Loucy (cell line): ENCODE results near the gene PDGFB.

ENCODE experiments used
- EZH2phosphoT487 ChIP-seq: fragments of 200-600 bp; IDR thresholded peaks from 2 replicates; pipeline ENCODE4 v1.6.1; 2018; ENCODE audit warnings: antibody characterized with exemption, mild to moderate bottlenecking, moderate library complexity, borderline replicate concordance
- TF ChIP-seq, protein P1 (sequence below): fragments of 200-600 bp; sonication (generic); conservative IDR thresholded peaks from 2 replicates; pipeline ENCODE4 v1.5.1; 2014; ENCODE audit warnings: mild to moderate bottlenecking, antibody characterized with exemption, low read length

DNA sequence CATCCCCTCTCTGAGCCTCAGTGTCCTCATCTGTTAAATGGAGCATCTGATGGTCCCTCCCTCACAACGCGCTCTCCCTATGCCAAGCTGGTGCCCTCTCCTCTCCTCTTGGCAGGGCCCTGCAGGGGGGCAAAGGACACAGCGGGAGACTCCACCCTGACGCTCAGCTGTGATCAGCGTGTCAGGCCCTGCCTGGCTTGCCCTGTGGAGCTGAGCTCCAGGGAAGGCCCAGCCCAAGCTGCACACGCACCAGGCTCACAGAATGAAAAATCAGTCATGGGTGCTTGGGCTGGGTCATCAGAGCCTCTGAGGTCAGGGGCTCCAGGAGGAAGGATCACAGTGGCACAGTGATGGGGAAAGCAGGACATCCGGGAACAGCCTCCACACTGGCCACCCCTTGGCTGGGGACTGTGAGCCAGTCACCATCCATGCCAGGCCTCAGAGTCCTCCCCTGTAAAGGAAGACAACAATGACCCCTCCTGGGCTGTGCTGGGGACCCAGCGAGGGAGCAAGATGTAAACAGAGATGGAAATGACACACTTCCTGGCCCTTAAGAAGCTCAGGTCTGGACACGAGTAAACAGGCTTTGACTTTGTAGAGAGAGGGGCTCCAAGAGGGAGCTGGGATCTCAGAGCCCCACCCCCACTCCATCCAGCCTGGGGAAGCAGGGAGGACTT, 38.0 kb upstream of the PDGFB start:
- TF ChIP-seq, protein P1, sequence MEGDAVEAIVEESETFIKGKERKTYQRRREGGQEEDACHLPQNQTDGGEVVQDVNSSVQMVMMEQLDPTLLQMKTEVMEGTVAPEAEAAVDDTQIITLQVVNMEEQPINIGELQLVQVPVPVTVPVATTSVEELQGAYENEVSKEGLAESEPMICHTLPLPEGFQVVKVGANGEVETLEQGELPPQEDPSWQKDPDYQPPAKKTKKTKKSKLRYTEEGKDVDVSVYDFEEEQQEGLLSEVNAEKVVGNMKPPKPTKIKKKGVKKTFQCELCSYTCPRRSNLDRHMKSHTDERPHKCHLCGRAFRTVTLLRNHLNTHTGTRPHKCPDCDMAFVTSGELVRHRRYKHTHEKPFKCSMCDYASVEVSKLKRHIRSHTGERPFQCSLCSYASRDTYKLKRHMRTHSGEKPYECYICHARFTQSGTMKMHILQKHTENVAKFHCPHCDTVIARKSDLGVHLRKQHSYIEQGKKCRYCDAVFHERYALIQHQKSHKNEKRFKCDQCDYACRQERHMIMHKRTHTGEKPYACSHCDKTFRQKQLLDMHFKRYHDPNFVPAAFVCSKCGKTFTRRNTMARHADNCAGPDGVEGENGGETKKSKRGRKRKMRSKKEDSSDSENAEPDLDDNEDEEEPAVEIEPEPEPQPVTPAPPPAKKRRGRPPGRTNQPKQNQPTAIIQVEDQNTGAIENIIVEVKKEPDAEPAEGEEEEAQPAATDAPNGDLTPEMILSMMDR, result no peak
- no peak for TF ChIP-seq EZH2phosphoT487
